CD14-positive monocyte (primary cell): ENCODE results near the gene CHST11. TPM values are rescaled to one million over a fixed set of nuclear protein-coding genes. Genes with fewer than 3 reads are reported as not detected.

ENCODE experiments used
- DNase-seq, 3 donors: peaks; one replicate each; pipeline ENCODE4 v3.0.0-alpha.2; 2011 to 2022
- H2AFZ ChIP-seq: 2 replicates; pipeline ENCODE4 v1.6.0; 2012; ENCODE audit warnings: mild to moderate bottlenecking, low read depth, low read length, inconsistent platforms; ENCODE audit not compliant: insufficient read depth, poor library complexity, severe bottlenecking
- H3K27ac ChIP-seq, 2 donors: 1 replicate in 1 of 2; 2 replicates in 1 of 2; pipeline ENCODE4 v1.5.1; 2012 to 2013; ENCODE audit warnings: low read length in 2 of 2, control low read depth in 1 of 2, inconsistent platforms in 1 of 2, low read depth in 1 of 2, mild to moderate bottlenecking in 1 of 2
- H3K27me3 ChIP-seq, 2 donors: one replicate each; pipeline versions ENCODE4 v1.6.0 to v1.6.1; 2011 to 2013; ENCODE audit warnings: low read length in 2 of 2; ENCODE audit not compliant: control insufficient read depth in 2 of 2, insufficient read depth in 2 of 2
- H3K36me3 ChIP-seq, 2 donors: replicated peaks in 1 of 2; 1 replicate in 1 of 2; 2 replicates in 1 of 2; pipeline versions ENCODE4 v1.5.1 to v1.6.1; 2012 to 2013; ENCODE audit warnings: low read length in 2 of 2, control low read depth in 1 of 2, inconsistent platforms in 1 of 2, mild to moderate bottlenecking in 1 of 2; ENCODE audit not compliant: insufficient read depth in 2 of 2, control insufficient read depth in 1 of 2
- H3K4me1 ChIP-seq, 2 donors: 1 replicate in 1 of 2; 2 replicates in 1 of 2; pipeline versions ENCODE4 v1.5.1 to v1.6.1; 2012 to 2013; ENCODE audit warnings: low read length in 2 of 2, control low read depth in 1 of 2, inconsistent platforms in 1 of 2, mild to moderate bottlenecking in 1 of 2, moderate library complexity in 1 of 2; ENCODE audit not compliant: insufficient read depth in 2 of 2, control insufficient read depth in 1 of 2
- H3K4me2 ChIP-seq: replicated peaks from 2 replicates; pipeline ENCODE3; 2012; ENCODE audit warnings: low read length, moderate library complexity, mild to moderate bottlenecking; ENCODE audit not compliant: poor library complexity, severe bottlenecking; ENCODE audit errors: extremely low read depth
- H3K4me3 ChIP-seq, 3 experiments: fragments of 200-600 bp in 1 of 3; sonication (generic) in 1 of 3; replicated peaks in 1 of 3; 1 replicate in 2 of 3; 2 replicates in 1 of 3; pipeline ENCODE4 v1.5.1; 2011 to 2013; ENCODE audit warnings: low read length in 3 of 3, mild to moderate bottlenecking in 3 of 3, control low read depth in 2 of 3, low read depth in 2 of 3, inconsistent platforms in 1 of 3, moderate library complexity in 1 of 3
- H3K79me2 ChIP-seq: 2 replicates; pipeline ENCODE4 v1.6.0; 2012; ENCODE audit warnings: mild to moderate bottlenecking, control low read depth, inconsistent platforms, low read length, moderate library complexity; ENCODE audit not compliant: insufficient read depth
- H3K9ac ChIP-seq: 2 replicates; pipeline ENCODE4 v1.6.0; 2017; ENCODE audit warnings: low read length, mild to moderate bottlenecking; ENCODE audit not compliant: insufficient read depth, poor library complexity, severe bottlenecking
- H3K9me3 ChIP-seq, 2 donors: replicated peaks in 1 of 2; 1 replicate in 1 of 2; 2 replicates in 1 of 2; pipeline versions ENCODE4 v1.5.1 to v1.6.1; 2012 to 2013; ENCODE audit warnings: low read length in 2 of 2, control low read depth in 1 of 2; ENCODE audit not compliant: control insufficient read depth in 1 of 2, insufficient read depth in 1 of 2
- H4K20me1 ChIP-seq: 2 replicates; pipeline ENCODE4 v1.6.0; 2012; ENCODE audit warnings: mild to moderate bottlenecking, low read length, control low read depth, moderate library complexity; ENCODE audit not compliant: insufficient read depth
- H3K27ac Mint-ChIP-seq, 7 donors: one replicate each; pipeline ENCODE4 v1.8.0; 2020; ENCODE audit warnings: mild to moderate bottlenecking in 7 of 7, mixed read lengths in 7 of 7, moderate library complexity in 6 of 7, inconsistent platforms in 2 of 7
- H3K27me3 Mint-ChIP-seq, 3 donors: one replicate each; pipeline ENCODE4 v1.8.0; 2021 to 2022; ENCODE audit warnings: low read depth in 3 of 3, mild to moderate bottlenecking in 3 of 3, mixed read lengths in 3 of 3, moderate library complexity in 3 of 3, inconsistent platforms in 1 of 3
- H3K36me3 Mint-ChIP-seq, 2 donors: one replicate each; pipeline ENCODE4 v1.8.0; 2020; ENCODE audit warnings: mixed read lengths in 2 of 2, inconsistent platforms in 1 of 2, mild to moderate bottlenecking in 1 of 2
- H3K4me1 Mint-ChIP-seq: one replicate; pipeline ENCODE4 v1.8.0; 2020; ENCODE audit warnings: mild to moderate bottlenecking, mixed read lengths
- H3K4me3 Mint-ChIP-seq, 2 donors: one replicate each; pipeline ENCODE4 v1.8.0; 2020; ENCODE audit warnings: mild to moderate bottlenecking in 2 of 2, mixed read lengths in 2 of 2, moderate library complexity in 1 of 2
- H3K9me3 Mint-ChIP-seq, 7 donors: one replicate each; pipeline ENCODE4 v1.8.0; 2020 to 2022; ENCODE audit warnings: mixed read lengths in 7 of 7, mild to moderate bottlenecking in 6 of 7, moderate library complexity in 6 of 7, inconsistent platforms in 2 of 7
- CTCF ChIP-seq: fragments of 200-600 bp; IDR thresholded peaks from one replicate; pipeline ENCODE4 v1.8.0; 2022; ENCODE audit warnings: antibody characterized with exemption, mild to moderate bottlenecking
- WGBS: methylation state at CpG from one replicate; pipeline ENCODE4 v1.1.5; 2013; ENCODE audit warnings: missing lambda C conversion rate; ENCODE audit not compliant: insufficient coverage; 5-methylcytosine and 5-hydroxymethylcytosine counted together
- intact Hi-C, 2 donors: fragments of 100-400 bp; cut with micrococcal nuclease; formaldehyde crosslinking; loops; one replicate each; pipeline versions ENCODE4 v1.15.0 to v1.15.1; 2023
- polyA plus RNA-seq, 3 donors: library from polyadenylated mRNA; depleted of rRNA in 1 of 3; unstranded in 2 of 3; stranded (reverse) in 1 of 3; fragments of 300-500 nt in 2 of 3; fragments of >200 nt in 1 of 3; fragmentation: Illumina TruSeq in 2 of 3; gene quantifications; 1 replicate in 2 of 3; 2 replicates in 1 of 3; pipeline ENCODE4 v1.2.3, GENCODE V29; 2012 to 2021

The CHST11 gene
- polyA plus RNA-seq, 3 donors: 44.4 to 66.6 (median 48.4) TPM

GRCh38 chr12:104694711-104695110, 238.0 kb downstream of the CHST11 start:
- DNase-seq: peak in 1 of 3 donors; percentile 33
- H3K27me3 Mint-ChIP-seq: peaks cover 0 to 2% (median 0%) of the 10 kb centered on the region in 3 donors
- TF ChIP-seq CTCF: no peak
- Histone ChIP-seq H3K9me3 (no peaks in the 10 kb centered on the region), H3K4me2 (no peak overlapping the region), H3K79me2 (peaks cover 89% of the 10 kb centered on the region), H3K9ac (no peak overlapping the region), H2AFZ (no peak overlapping the region), H3K27ac (peak overlapping the region in 1 of 2 donors; percentile 49), H3K36me3 (peaks cover 0 to 5% of the 10 kb centered on the region in 2 donors), H3K27me3 (no peaks in the 10 kb centered on the region), H4K20me1 (peaks cover 36% of the 10 kb centered on the region), H3K4me3 (no peak overlapping the region), H3K4me1 (peaks cover 53 to 63% of the 10 kb centered on the region in 2 donors)
- H3K27ac Mint-ChIP-seq: peak overlapping the region in 4 of 7 donors; percentile 9 to 83 (median 67)
- 76% methylated on average over 7 of the region's 7 CpGs for WGBS
- peaks cover 0 to 4% (median 0%) of the 10 kb centered on the region in 7 donors for H3K9me3 Mint-ChIP-seq
- no peak overlapping the region for H3K4me3 Mint-ChIP-seq
- peaks cover 73% of the 10 kb centered on the region for H3K4me1 Mint-ChIP-seq
- peaks cover 30 to 33% of the 10 kb centered on the region in 2 donors for H3K36me3 Mint-ChIP-seq
- intact Hi-C loops: no loop called here

GRCh38 chr12:104695453-104696148, 238.9 kb downstream of the CHST11 start:
- Histone ChIP-seq H3K36me3 (peaks cover 0 to 5% of the 10 kb centered on the region in 2 donors), H2AFZ (no peak overlapping the region), H3K9me3 (no peaks in the 10 kb centered on the region), H3K9ac (no peak overlapping the region), H3K27ac (peak overlapping the region in 1 of 2 donors; percentile 49), H3K79me2 (peaks cover 89% of the 10 kb centered on the region), H4K20me1 (peaks cover 43% of the 10 kb centered on the region), H3K4me1 (peaks cover 46 to 54% of the 10 kb centered on the region in 2 donors), H3K27me3 (no peaks in the 10 kb centered on the region), H3K4me2 (peak overlapping the region; percentile 33), H3K4me3 (no peak overlapping the region)
- Mint-ChIP-seq H3K9me3 (peaks cover 0 to 4% (median 0%) of the 10 kb centered on the region in 7 donors), H3K27me3 (peaks cover 0 to 2% (median 0%) of the 10 kb centered on the region in 3 donors), H3K4me1 (peaks cover 67% of the 10 kb centered on the region), H3K36me3 (peaks cover 30 to 33% of the 10 kb centered on the region in 2 donors), H3K4me3 (peak overlapping the region; percentile 43 to 55), H3K27ac (peak overlapping the region; percentile 60 to 83 (median 75))
- WGBS: 0% methylated on average over 1 of the region's 12 CpGs
- intact Hi-C loops: no loop called here
- no peak for TF ChIP-seq CTCF
- peak; percentile 39 to 84 (median 49) for DNase-seq
